GM19099 (cell line): ENCODE results near the gene WNT7A.

ENCODE experiments used
- POLR2A ChIP-seq: IDR thresholded peaks from 3 replicates; pipeline ENCODE4 v1.6.1; 2011; ENCODE audit warnings: low read depth; ENCODE audit not compliant: insufficient read length; ENCODE audit errors: extremely low read depth

The WNT7A gene

GRCh38 chr3:13835246-13835645 is 44.6 kb downstream of the WNT7A start:
- no peak for TF ChIP-seq POLR2A

GRCh38 chr3:13834258-13835035 is 45.4 kb downstream of the WNT7A start:
- TF ChIP-seq POLR2A: no peak

- no peak for TF ChIP-seq POLR2A
Measured at GRCh38 chr3:13833506-13834257, 46.2 kb downstream of the WNT7A start.

- TF ChIP-seq POLR2A: no peak
Measured at GRCh38 chr3:13832130-13832529, 47.7 kb downstream of the WNT7A start.

GRCh38 chr3:13831386-13831996 is 48.4 kb downstream of the WNT7A start:
- no peak for TF ChIP-seq POLR2A

- TF ChIP-seq POLR2A: no peak
Measured at GRCh38 chr3:13829311-13829710, 50.6 kb downstream of the WNT7A start.

- TF ChIP-seq POLR2A: no peak
Measured at GRCh38 chr3:13828501-13829265, 51.2 kb downstream of the WNT7A start.

- TF ChIP-seq POLR2A: no peak
Measured at GRCh38 chr3:13827699-13828098, 52.2 kb downstream of the WNT7A start.

GRCh38 chr3:13827256-13827655 is 52.6 kb downstream of the WNT7A start:
- no peak for TF ChIP-seq POLR2A

GRCh38 chr3:13826672-13827071 is 53.2 kb downstream of the WNT7A start:
- TF ChIP-seq POLR2A: no peak

GRCh38 chr3:13825821-13826220 is 54.0 kb downstream of the WNT7A start:
- no peak for TF ChIP-seq POLR2A

- no peak for TF ChIP-seq POLR2A
Measured at GRCh38 chr3:13825311-13825579, 54.6 kb downstream of the WNT7A start.

GRCh38 chr3:13824521-13825310 is 55.2 kb downstream of the WNT7A start:
- TF ChIP-seq POLR2A: no peak

GRCh38 chr3:13823692-13824091 is 56.2 kb downstream of the WNT7A start:
- TF ChIP-seq POLR2A: no peak
